CD8-positive, alpha-beta memory T cell (primary cell): ENCODE data around the gene FNIP1. TPM values are rescaled to one million over a fixed set of nuclear protein-coding genes. Genes with fewer than 3 reads are reported as not detected.
A peak's percentile ranks its signal among the peaks of the same experiment; 100 is the strongest.

ENCODE experiments used
- CTCF ChIA-PET: fragments of 350-600 bp; sonication (Branson Sonifier 250); formaldehyde crosslinking; loops from one replicate; lab custom pipeline; 2021; ENCODE audit warnings: antibody characterized with exemption; lab: Charles Lee
- POLR2A ChIA-PET: fragments of 350-600 bp; sonication (Branson Sonifier 250); formaldehyde crosslinking; loops from one replicate; lab custom pipeline; 2021; ENCODE audit warnings: antibody characterized with exemption; lab: Charles Lee
- DNase-seq, 5 donors: peaks; one replicate each; pipeline versions ENCODE4 v3.0.0 to v3.0.0-alpha.2; 2020 to 2022; ENCODE audit warnings: mixed read lengths in 1 of 5
- H3K27ac ChIP-seq: one replicate; pipeline ENCODE4 v1.7.0; 2013; ENCODE audit warnings: low read depth, mild to moderate bottlenecking, low read length, moderate library complexity
- H3K27me3 ChIP-seq: 2 replicates; pipeline ENCODE4 v1.7.0; 2013; ENCODE audit warnings: low read length, mild to moderate bottlenecking; ENCODE audit not compliant: insufficient read depth, poor library complexity, severe bottlenecking
- H3K36me3 ChIP-seq: 2 replicates; pipeline ENCODE4 v1.7.0; 2013; ENCODE audit warnings: mild to moderate bottlenecking, low read length, moderate library complexity; ENCODE audit not compliant: insufficient read depth
- H3K4me1 ChIP-seq: 2 replicates; pipeline ENCODE4 v1.7.0; 2013; ENCODE audit warnings: mild to moderate bottlenecking, low read length, moderate library complexity; ENCODE audit not compliant: insufficient read depth
- H3K4me3 ChIP-seq: 2 replicates; pipeline ENCODE4 v1.7.0; 2013; ENCODE audit warnings: mild to moderate bottlenecking, low read length
- H3K9me3 ChIP-seq: 2 replicates; pipeline ENCODE4 v1.7.0; 2013; ENCODE audit warnings: mild to moderate bottlenecking, low read length
- H3K27ac Mint-ChIP-seq, 8 donors: one replicate each; pipeline ENCODE4 v1.8.0; 2020 to 2021; ENCODE audit warnings: mixed read lengths in 8 of 8, mild to moderate bottlenecking in 6 of 8, inconsistent platforms in 3 of 8, moderate library complexity in 3 of 8
- H3K27me3 Mint-ChIP-seq, 2 donors: one replicate each; pipeline ENCODE4 v1.8.0; 2020 to 2021; ENCODE audit warnings: mixed read lengths in 2 of 2, mild to moderate bottlenecking in 1 of 2, moderate library complexity in 1 of 2
- H3K36me3 Mint-ChIP-seq, 3 donors: one replicate each; pipeline ENCODE4 v1.8.0; 2020 to 2021; ENCODE audit warnings: mixed read lengths in 3 of 3, inconsistent platforms in 1 of 3, mild to moderate bottlenecking in 1 of 3
- H3K4me1 Mint-ChIP-seq, 3 donors: one replicate each; pipeline ENCODE4 v1.8.0; 2020 to 2021; ENCODE audit warnings: mixed read lengths in 3 of 3, inconsistent platforms in 1 of 3, mild to moderate bottlenecking in 1 of 3
- H3K4me3 Mint-ChIP-seq, 7 donors: one replicate each; pipeline ENCODE4 v1.8.0; 2020 to 2021; ENCODE audit warnings: mixed read lengths in 7 of 7, mild to moderate bottlenecking in 6 of 7, moderate library complexity in 4 of 7, inconsistent platforms in 2 of 7
- H3K9me3 Mint-ChIP-seq, 5 donors: one replicate each; pipeline ENCODE4 v1.8.0; 2020 to 2022; ENCODE audit warnings: mixed read lengths in 5 of 5, mild to moderate bottlenecking in 3 of 5, moderate library complexity in 2 of 5, inconsistent platforms in 1 of 5
- polyA plus RNA-seq: library from polyadenylated mRNA; unstranded; fragments of 300-500 nt; fragmentation: Illumina TruSeq; gene quantifications from one replicate; pipeline ENCODE4 v1.2.3, GENCODE V29; 2021
- total RNA-seq, 2 experiments: library from RNA; stranded (reverse); gene quantifications; one replicate each; pipeline ENCODE4 v1.2.3, GENCODE V29; 2021

The FNIP1 gene
- total and polyA plus RNA-seq, 3 experiments from 2014 or later: 8.8 to 16.0 (median 15.9) TPM

DNA sequence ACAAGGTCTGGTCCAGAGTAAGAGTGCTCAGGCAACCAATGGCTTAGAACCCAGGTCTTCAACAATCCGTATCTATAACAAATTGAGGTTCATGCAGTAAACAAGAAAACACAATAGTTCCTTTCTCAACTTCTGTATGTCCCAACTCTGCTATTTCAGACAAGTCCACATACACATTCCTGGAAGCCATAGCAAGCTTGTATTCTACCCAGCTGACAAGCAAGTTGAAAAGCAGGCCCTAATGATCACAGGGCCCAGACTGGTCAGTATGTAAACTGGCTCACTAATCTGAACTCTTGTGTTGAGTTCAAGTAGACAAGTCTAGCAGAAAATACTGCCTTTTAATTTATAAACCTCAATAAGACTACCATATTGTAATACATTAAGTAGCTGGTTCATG lies 26.9 kb downstream of the FNIP1 start:
- ChIA-PET POLR2A (no interaction called here), CTCF (no interaction called here)
- Histone ChIP-seq H3K27ac (no peak overlapping the region), H3K9me3 (no peaks in the 10 kb centered on the region), H3K36me3 (no peaks in the 10 kb centered on the region), H3K27me3 (no peaks in the 10 kb centered on the region), H3K4me3 (no peak overlapping the region), H3K4me1 (no peaks in the 10 kb centered on the region)
- H3K4me1 Mint-ChIP-seq: peaks cover 19 to 31% (median 19%) of the 10 kb centered on the region in 3 donors
- H3K27ac Mint-ChIP-seq: no peak overlapping the region
- peaks cover 0 to 7% (median 5%) of the 10 kb centered on the region in 3 donors for H3K36me3 Mint-ChIP-seq
- no peak for DNase-seq
- no peak overlapping the region for H3K4me3 Mint-ChIP-seq
- peaks cover 0 to 3% (median 0%) of the 10 kb centered on the region in 5 donors for H3K9me3 Mint-ChIP-seq
- no peaks in the 10 kb centered on the region for H3K27me3 Mint-ChIP-seq

DNA sequence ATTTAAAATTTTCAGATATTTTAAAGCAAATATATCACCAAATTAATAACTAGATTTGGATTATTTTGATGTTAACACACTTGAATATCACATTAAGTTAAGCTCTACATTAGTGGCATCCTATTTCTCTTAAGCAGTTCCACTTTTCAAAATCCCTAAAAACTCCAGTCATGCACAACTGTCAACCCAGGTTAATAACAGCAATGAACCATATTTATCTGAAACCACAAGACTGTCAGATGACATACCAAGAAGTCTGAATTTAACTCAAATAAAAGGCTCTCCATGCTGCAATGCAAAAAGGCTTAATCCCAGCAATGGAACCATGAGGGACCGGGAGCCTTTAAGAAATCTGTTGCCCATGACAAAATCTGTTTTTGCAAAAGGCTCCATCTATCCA lies 27.5 kb downstream of the FNIP1 start:
- Histone ChIP-seq H3K9me3 (no peaks in the 10 kb centered on the region), H3K4me3 (no peak overlapping the region), H3K4me1 (no peaks in the 10 kb centered on the region), H3K27ac (no peak overlapping the region), H3K27me3 (no peaks in the 10 kb centered on the region), H3K36me3 (no peaks in the 10 kb centered on the region)
- Mint-ChIP-seq H3K4me1 (peaks cover 17 to 30% (median 19%) of the 10 kb centered on the region in 3 donors), H3K27me3 (no peaks in the 10 kb centered on the region), H3K27ac (no peak overlapping the region), H3K9me3 (peaks cover 0 to 3% (median 0%) of the 10 kb centered on the region in 5 donors), H3K36me3 (peaks cover 3 to 10% (median 7%) of the 10 kb centered on the region in 3 donors), H3K4me3 (no peak overlapping the region)
- DNase-seq: no peak
- CTCF ChIA-PET: no interaction called here
- POLR2A ChIA-PET: no interaction called here

GRCh38 chr5:131767891-131768290 lies 28.9 kb downstream of the FNIP1 start:
- POLR2A ChIA-PET: no interaction called here
- no peaks in the 10 kb centered on the region for H3K4me1 ChIP-seq
- no peaks in the 10 kb centered on the region for H3K36me3 ChIP-seq
- no peaks in the 10 kb centered on the region for H3K27me3 ChIP-seq
- no peak overlapping the region for H3K4me3 ChIP-seq
- H3K9me3 ChIP-seq: peaks cover 3% of the 10 kb centered on the region
- Mint-ChIP-seq H3K9me3 (peaks cover under 1 to 6% (median 3%) of the 10 kb centered on the region in 5 donors), H3K4me1 (peaks cover 15 to 22% (median 18%) of the 10 kb centered on the region in 3 donors), H3K36me3 (peaks cover 10 to 15% (median 10%) of the 10 kb centered on the region in 3 donors), H3K27ac (no peak overlapping the region), H3K27me3 (no peaks in the 10 kb centered on the region), H3K4me3 (no peak overlapping the region)
- no peak for DNase-seq
- CTCF ChIA-PET: no interaction called here
- H3K27ac ChIP-seq: no peak overlapping the region

- DNase-seq: no peak
- Mint-ChIP-seq H3K27me3 (no peaks in the 10 kb centered on the region), H3K4me3 (no peak overlapping the region), H3K36me3 (peaks cover 14 to 17% (median 14%) of the 10 kb centered on the region in 3 donors), H3K9me3 (peaks cover 2 to 6% (median 4%) of the 10 kb centered on the region in 5 donors), H3K27ac (peak overlapping the region in 2 of 8 donors; percentile 6 to 14), H3K4me1 (peaks cover 24 to 31% (median 27%) of the 10 kb centered on the region in 3 donors)
- H3K9me3 ChIP-seq: peaks cover 3% of the 10 kb centered on the region
- H3K4me3 ChIP-seq: no peak overlapping the region
- H3K27ac ChIP-seq: no peak overlapping the region
- ChIA-PET POLR2A (no interaction called here), CTCF (no interaction called here)
- no peaks in the 10 kb centered on the region for H3K27me3 ChIP-seq
- H3K4me1 ChIP-seq: no peaks in the 10 kb centered on the region
- no peaks in the 10 kb centered on the region for H3K36me3 ChIP-seq
Measured at GRCh38 chr5:131766689-131767088, 30.1 kb downstream of the FNIP1 start.

- Histone ChIP-seq H3K36me3 (no peaks in the 10 kb centered on the region), H3K4me3 (no peak overlapping the region), H3K4me1 (no peaks in the 10 kb centered on the region), H3K27me3 (no peaks in the 10 kb centered on the region), H3K27ac (no peak overlapping the region), H3K9me3 (peaks cover 3% of the 10 kb centered on the region)
- Mint-ChIP-seq H3K4me3 (no peak overlapping the region), H3K9me3 (peaks cover 2 to 6% (median 4%) of the 10 kb centered on the region in 5 donors), H3K36me3 (peaks cover 14 to 17% (median 14%) of the 10 kb centered on the region in 3 donors), H3K27me3 (no peaks in the 10 kb centered on the region), H3K4me1 (peaks cover 29 to 44% (median 42%) of the 10 kb centered on the region in 3 donors), H3K27ac (no peak overlapping the region)
- no peak for DNase-seq
- ChIA-PET CTCF (no interaction called here), POLR2A (no interaction called here)
Measured at GRCh38 chr5:131765261-131765660, 31.6 kb downstream of the FNIP1 start.

GRCh38 chr5:131763968-131764367 lies 32.8 kb downstream of the FNIP1 start:
- H3K4me1 Mint-ChIP-seq: peaks cover 31 to 44% (median 42%) of the 10 kb centered on the region in 3 donors
- H3K36me3 Mint-ChIP-seq: peaks cover 14 to 17% (median 14%) of the 10 kb centered on the region in 3 donors
- ChIA-PET CTCF (no interaction called here), POLR2A (no interaction called here)
- Histone ChIP-seq H3K27ac (no peak overlapping the region), H3K27me3 (no peaks in the 10 kb centered on the region), H3K4me3 (no peak overlapping the region), H3K36me3 (no peaks in the 10 kb centered on the region), H3K9me3 (peaks cover 3% of the 10 kb centered on the region), H3K4me1 (no peaks in the 10 kb centered on the region)
- no peaks in the 10 kb centered on the region for H3K27me3 Mint-ChIP-seq
- no peak overlapping the region for H3K4me3 Mint-ChIP-seq
- H3K9me3 Mint-ChIP-seq: peaks cover 2 to 6% (median 4%) of the 10 kb centered on the region in 5 donors
- no peak for DNase-seq
- H3K27ac Mint-ChIP-seq: no peak overlapping the region

- Histone ChIP-seq H3K27ac (no peak overlapping the region), H3K4me1 (peaks cover 24% of the 10 kb centered on the region), H3K27me3 (no peaks in the 10 kb centered on the region), H3K36me3 (no peaks in the 10 kb centered on the region), H3K4me3 (no peak overlapping the region), H3K9me3 (peaks cover 3% of the 10 kb centered on the region)
- H3K36me3 Mint-ChIP-seq: peaks cover 12 to 17% (median 14%) of the 10 kb centered on the region in 3 donors
- no peak for DNase-seq
- H3K27me3 Mint-ChIP-seq: no peaks in the 10 kb centered on the region
- no peak overlapping the region for H3K4me3 Mint-ChIP-seq
- ChIA-PET CTCF (no interaction called here), POLR2A (no interaction called here)
- H3K9me3 Mint-ChIP-seq: peaks cover 0 to 6% (median 4%) of the 10 kb centered on the region in 5 donors
- peaks cover 30 to 36% (median 31%) of the 10 kb centered on the region in 3 donors for H3K4me1 Mint-ChIP-seq
- no peak overlapping the region for H3K27ac Mint-ChIP-seq
Measured at GRCh38 chr5:131760793-131761192, 36.0 kb downstream of the FNIP1 start.

GRCh38 chr5:131759704-131760103 lies 37.1 kb downstream of the FNIP1 start:
- Histone ChIP-seq H3K9me3 (peaks cover 3% of the 10 kb centered on the region), H3K36me3 (no peaks in the 10 kb centered on the region), H3K27ac (no peak overlapping the region), H3K4me1 (peaks cover 26% of the 10 kb centered on the region), H3K27me3 (no peaks in the 10 kb centered on the region), H3K4me3 (no peak overlapping the region)
- Mint-ChIP-seq H3K4me3 (no peak overlapping the region), H3K9me3 (peaks cover 0 to 6% (median 4%) of the 10 kb centered on the region in 5 donors), H3K27ac (no peak overlapping the region), H3K4me1 (peaks cover 25 to 37% (median 30%) of the 10 kb centered on the region in 3 donors), H3K27me3 (no peaks in the 10 kb centered on the region), H3K36me3 (peaks cover 10 to 14% (median 12%) of the 10 kb centered on the region in 3 donors)
- POLR2A ChIA-PET: no interaction called here
- CTCF ChIA-PET: no interaction called here
- DNase-seq: no peak
